ENCODE results near the gene IGFN1.
A peak's percentile ranks its signal among the peaks of the same experiment; 100 is the strongest.

The IGFN1 gene

GRCh38 chr1:201251411-201251810 is 60.8 kb downstream of the IGFN1 start:
- TF ChIP-seq CTCF (IDR thresholded peaks at IDR 0.05), result no peak

- no peak for TF ChIP-seq CTCF (IDR thresholded peaks at IDR 0.05)
These were observed 61.3 kb downstream of the IGFN1 start for GRCh38 chr1:201251851-201252430.

GRCh38 chr1:201252944-201253371 is 62.3 kb downstream of the IGFN1 start:
- TF ChIP-seq CTCF (IDR thresholded peaks at IDR 0.05), result no peak

GRCh38 chr1:201253411-201253810 is 62.8 kb downstream of the IGFN1 start:
- TF ChIP-seq CTCF (IDR thresholded peaks at IDR 0.05), result no peak

GRCh38 chr1:201253906-201254624 is 63.4 kb downstream of the IGFN1 start:
- TF ChIP-seq CTCF (IDR thresholded peaks at IDR 0.05), result no peak

GRCh38 chr1:201254625-201255478 is 64.2 kb downstream of the IGFN1 start:
- TF ChIP-seq CTCF (IDR thresholded peaks at IDR 0.05), result peak; percentile 100

- no peak for TF ChIP-seq CTCF (IDR thresholded peaks at IDR 0.05)
These were observed 65.1 kb downstream of the IGFN1 start for GRCh38 chr1:201255479-201256362.
